GM13976 (cell line): Measurements from ENCODE around the gene CYSLTR1.

Experiments
- DNase-seq: peaks from one replicate; pipeline ENCODE4 v3.0.0; 2012; ENCODE audit warnings: low spot score
- CTCF ChIP-seq: IDR thresholded peaks from 2 replicates; pipeline ENCODE4 v1.5.1; 2012; ENCODE audit warnings: borderline replicate concordance, mild to moderate bottlenecking; ENCODE audit not compliant: insufficient read depth; ENCODE audit errors: extremely low read depth, missing control alignments, control extremely low read depth
- in situ Hi-C: fragments of 300-500 bp; cut with MboI; formaldehyde crosslinking; loops from one replicate; pipeline ENCODE4 v1.12.0; 2022; ENCODE audit warnings: low sequenced_read_pairs, mixed read lengths, inconsistent platforms; ENCODE audit not compliant: unreplicated experiment

The CYSLTR1 gene, protein sequence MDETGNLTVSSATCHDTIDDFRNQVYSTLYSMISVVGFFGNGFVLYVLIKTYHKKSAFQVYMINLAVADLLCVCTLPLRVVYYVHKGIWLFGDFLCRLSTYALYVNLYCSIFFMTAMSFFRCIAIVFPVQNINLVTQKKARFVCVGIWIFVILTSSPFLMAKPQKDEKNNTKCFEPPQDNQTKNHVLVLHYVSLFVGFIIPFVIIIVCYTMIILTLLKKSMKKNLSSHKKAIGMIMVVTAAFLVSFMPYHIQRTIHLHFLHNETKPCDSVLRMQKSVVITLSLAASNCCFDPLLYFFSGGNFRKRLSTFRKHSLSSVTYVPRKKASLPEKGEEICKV

GRCh38 chrX:78327370-78328086 lies at the start of gene CYSLTR1:
TSS of gene CYSLTR1 (minus strand) at chrX:78327611. CDS start at chrX:78273746, 53,865 bp downstream.
- in situ Hi-C loops = no loop called here
- no peak for TF ChIP-seq CTCF
- no peak for DNase-seq

DNA sequence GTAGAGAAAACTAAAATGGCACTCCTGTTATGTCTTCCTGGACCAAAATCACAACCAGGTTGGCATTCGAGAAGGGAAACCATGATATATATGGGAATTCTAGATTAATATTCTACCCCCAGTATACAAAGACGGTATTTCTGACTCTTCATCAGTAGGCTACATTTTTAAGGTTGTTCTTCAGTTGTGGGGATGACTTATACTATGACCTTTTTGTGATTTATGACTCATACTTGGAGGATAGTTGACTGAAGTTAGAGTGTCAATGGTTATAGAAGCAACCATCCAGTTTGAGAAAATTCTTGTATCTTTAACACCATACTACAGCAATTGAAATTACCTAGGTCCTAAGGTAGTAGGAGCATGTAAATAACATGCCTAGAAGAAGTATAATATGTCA lies 49.8 kb upstream of the CYSLTR1 start:
- no peak for TF ChIP-seq CTCF
- in situ Hi-C loops = no loop called here
- no peak for DNase-seq

GRCh38 chrX:78375894-78376293 lies 48.5 kb upstream of the CYSLTR1 start:
- TF ChIP-seq CTCF = no peak
- in situ Hi-C loops = no loop called here
- DNase-seq = no peak

DNA sequence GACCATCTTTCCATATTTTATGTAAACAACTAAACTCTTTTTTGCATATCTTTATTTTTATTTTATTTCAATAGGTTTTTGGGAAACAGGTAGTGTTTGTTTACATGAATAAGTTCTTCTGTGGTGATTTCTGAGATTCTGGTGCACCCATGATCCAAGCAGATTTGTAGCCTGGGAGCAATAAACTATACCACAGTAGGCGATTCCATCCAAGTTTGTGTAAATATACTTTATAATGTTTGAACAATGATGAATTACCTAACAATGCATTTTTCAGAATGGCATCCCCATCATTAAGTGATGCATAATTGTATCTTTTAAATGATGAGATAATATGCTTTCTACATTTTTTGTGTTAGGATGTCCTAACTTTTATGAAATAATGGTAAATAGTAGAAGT lies 39.2 kb upstream of the CYSLTR1 start:
- no peak for TF ChIP-seq CTCF
- no peak for DNase-seq
- in situ Hi-C loops = no loop called here

GRCh38 chrX:78357342-78358055 lies 30.1 kb upstream of the CYSLTR1 start:
- no peak for TF ChIP-seq CTCF
- in situ Hi-C loops = no loop called here
- no peak for DNase-seq

DNA sequence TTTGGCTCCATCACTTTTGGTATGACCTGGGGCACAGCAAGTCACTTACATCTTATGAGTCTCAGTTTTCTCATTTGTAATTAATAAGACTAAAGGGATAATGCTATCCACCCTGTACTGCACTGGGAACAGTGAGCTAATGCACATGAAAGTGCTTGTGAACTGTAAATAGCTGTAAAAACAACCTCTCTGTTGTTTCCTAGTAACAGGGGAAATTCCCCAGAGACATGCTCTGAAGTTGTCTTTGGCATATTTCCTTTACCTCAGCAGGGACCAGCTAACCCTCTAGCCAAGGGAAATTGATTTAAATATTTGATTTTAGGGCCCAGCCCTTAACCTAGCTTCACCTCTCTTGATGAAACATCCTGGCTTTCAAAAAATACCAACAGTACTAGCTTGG lies 6.1 kb upstream of the CYSLTR1 start:
- in situ Hi-C loops = no loop called here
- no peak for TF ChIP-seq CTCF
- peak; percentile 13 for DNase-seq
